ENCODE measurements around the gene LMAN1. TPM values are rescaled to one million over a fixed set of nuclear protein-coding genes. Genes with fewer than 3 reads are reported as not detected.

LMAN1 gene
- total and polyA plus RNA-seq, 10 of the 15 experiments (the other 5 are each of a cell fraction or from before 2014, with no cell fraction given), result 15.0 to 78.9 (median 67.5) TPM

DNA sequence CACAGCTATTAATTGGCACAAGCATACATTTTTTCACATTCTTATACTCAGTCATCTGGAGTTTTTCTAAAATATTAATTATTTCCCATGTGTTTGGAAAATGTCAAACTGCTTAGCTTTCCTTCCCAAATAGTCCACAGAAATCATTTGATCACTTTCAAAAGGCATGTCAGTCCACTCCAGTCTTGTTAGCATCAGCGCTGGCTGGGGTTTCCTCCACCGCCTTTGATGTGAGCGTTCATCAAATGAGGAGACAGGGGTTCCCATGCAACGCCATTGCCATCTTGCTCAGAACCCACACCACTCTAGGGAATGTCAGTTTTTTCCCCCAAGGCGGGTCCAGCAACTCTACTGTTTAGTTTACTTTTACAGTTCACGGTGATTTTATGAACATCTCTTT is 72.7 kb downstream of the LMAN1 start:
- Histone ChIP-seq H3K4me3 (no peak overlapping the region), H3K27ac (ENCODE audit: control insufficient read depth, insufficient read depth) (no peak overlapping the region), H3K27me3 (replicated peaks in 1 of 2; ENCODE audit: control insufficient read depth in 2 of 2, insufficient read depth in 2 of 2, low read length in 1 of 2) (peaks cover 2 to 3% of the 10 kb centered on the region in 2 experiments; a peak in 2 of 4 replicates), H3K9ac (ENCODE audit: control insufficient read depth, insufficient read depth, low read length) (no peak overlapping the region), H2AFZ (ENCODE audit: control insufficient read depth, low read depth, low read length) (no peak overlapping the region), H3K4me2 (ENCODE audit: control insufficient read depth, insufficient read depth) (no peak overlapping the region), H3K36me3 (ENCODE audit: control insufficient read depth in 2 of 2, insufficient read depth in 2 of 2, low read length in 1 of 2) (no peaks in the 10 kb centered on the region), H3K4me1 (ENCODE audit: control insufficient read depth, insufficient read depth, low read length) (no peaks in the 10 kb centered on the region), H4K20me1 (ENCODE audit: control insufficient read depth, insufficient read depth) (no peaks in the 10 kb centered on the region), H3K9me3 (replicated peaks; ENCODE audit: control insufficient read depth, insufficient read depth, low read length) (no peaks in the 10 kb centered on the region), H3K79me2 (ENCODE audit: control insufficient read depth, insufficient read depth, low read length) (no peaks in the 10 kb centered on the region)
- intact Hi-C loops (cut with micrococcal nuclease; ENCODE audit: unreplicated experiment) (no loop called here), in situ Hi-C loops (cut with MboI) (no loop called here)
- SMC1A ChIA-PET (ENCODE audit: uncharacterized antibody, unreplicated experiment), result interaction anchor here (1.3 kb wide), 2 partner anchors 16 to 116 kb away, joined by 3 to 4 read pairs; no protein-coding TSS in a partner anchor
- CTCF ChIA-PET, result interaction anchor here (1.2 kb wide), 1 partner anchor 173 kb away, joined by 3 read pairs; no protein-coding TSS in a partner anchor
- ATAC-seq (no peak), FAIRE-seq (no peak), DNase-seq (ENCODE audit: low read depth, low spot score) (no peak)
- no TSS peak for BruUV-seq (replicated peaks)
- no peak for TF ChIP-seq SP1 (IDR thresholded peaks at IDR 0.05; ENCODE audit: low read depth, low read length)
- TF ChIP-seq RB1 (IDR thresholded peaks at IDR 0.05; ENCODE audit: borderline replicate concordance), result no peak
- TF ChIP-seq ESRRA (IDR thresholded peaks at IDR 0.05; ENCODE audit: low read length), result no peak
- no peak for TF ChIP-seq TAF1 (IDR thresholded peaks at IDR 0.05; ENCODE audit: borderline replicate concordance, low read depth, low read length)
- TF ChIP-seq, protein P1, sequence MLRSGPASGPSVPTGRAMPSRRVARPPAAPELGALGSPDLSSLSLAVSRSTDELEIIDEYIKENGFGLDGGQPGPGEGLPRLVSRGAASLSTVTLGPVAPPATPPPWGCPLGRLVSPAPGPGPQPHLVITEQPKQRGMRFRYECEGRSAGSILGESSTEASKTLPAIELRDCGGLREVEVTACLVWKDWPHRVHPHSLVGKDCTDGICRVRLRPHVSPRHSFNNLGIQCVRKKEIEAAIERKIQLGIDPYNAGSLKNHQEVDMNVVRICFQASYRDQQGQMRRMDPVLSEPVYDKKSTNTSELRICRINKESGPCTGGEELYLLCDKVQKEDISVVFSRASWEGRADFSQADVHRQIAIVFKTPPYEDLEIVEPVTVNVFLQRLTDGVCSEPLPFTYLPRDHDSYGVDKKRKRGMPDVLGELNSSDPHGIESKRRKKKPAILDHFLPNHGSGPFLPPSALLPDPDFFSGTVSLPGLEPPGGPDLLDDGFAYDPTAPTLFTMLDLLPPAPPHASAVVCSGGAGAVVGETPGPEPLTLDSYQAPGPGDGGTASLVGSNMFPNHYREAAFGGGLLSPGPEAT (IDR thresholded peaks at IDR 0.05; ENCODE audit: low read depth), result no peak
- no peak for TF ChIP-seq BRCA1 (IDR thresholded peaks at IDR 0.05; ENCODE audit: low read depth, low read length)
- no peak for TF ChIP-seq KLF5 (IDR thresholded peaks at IDR 0.05; ENCODE audit: partially characterized antibody)
- no peak for TF ChIP-seq NFIC (IDR thresholded peaks at IDR 0.05; ENCODE audit: low read depth, low read length)
- TF ChIP-seq GATAD2B (conservative IDR thresholded peaks at IDR 0.05; ENCODE audit: low read depth), result no peak
- RAD21 ChIA-PET (ENCODE audit: unreplicated experiment), result no interaction called here
- POLR2A ChIA-PET, result no interaction called here
- 48% methylated on average over 6 of the region's 6 CpGs for WGBS (ENCODE audit: insufficient coverage, insufficient replicate concordance, low lambda C conversion rate, missing lambda C conversion rate)

All from GM12878 (cell line).